Measurements from ENCODE around the gene TMTC2. TPM values are rescaled to one million over a fixed set of nuclear protein-coding genes. Genes with fewer than 3 reads are reported as not detected.
"Not testable (repeated sequence)": the region's sequence is repeated elsewhere in the genome, so short reads cannot be mapped to it uniquely, and the experiment has no call there.

TMTC2 gene
- total RNA-seq, 6 experiments from 2014 or later = 0.74 to 1.9 (median 0.96) TPM

DNA sequence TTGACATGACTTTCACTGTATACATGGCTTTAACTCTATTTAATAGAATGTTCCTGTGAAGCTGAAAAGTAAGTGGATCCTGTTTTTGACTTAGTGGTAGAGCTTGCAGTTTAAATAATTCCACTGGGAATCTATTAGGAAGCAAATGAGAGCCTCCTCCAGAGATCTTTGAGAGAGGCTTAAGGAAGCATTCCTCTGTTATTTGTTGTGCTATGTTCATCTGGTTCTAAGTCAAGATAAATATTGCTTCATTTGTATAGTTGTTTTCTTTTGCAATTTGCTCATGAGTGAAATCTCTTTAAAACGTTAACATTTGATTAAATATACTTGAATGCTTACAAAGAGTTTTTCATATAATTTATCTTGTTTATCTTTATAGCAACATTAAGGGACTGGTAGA is 70.4 kb downstream of the TMTC2 start:
- peak; percentile 57 to 71 (median 67) for ATAC-seq
- 21% methylated on average over 1 of the region's 1 CpG for WGBS (ENCODE audit: insufficient coverage, low coverage, low lambda C conversion rate, missing lambda C conversion rate)
- intact Hi-C loops (cut with DNase I) = no loop called here
- Histone ChIP-seq H3K4me1 (peaks cover 0 to 9% (median 0%) of the 10 kb centered on the region in 4 donors), H3K4me3 (no peak overlapping the region), H3K36me3 (no peaks in the 10 kb centered on the region), H3K9me3 (no peaks in the 10 kb centered on the region), H3K27me3 (no peaks in the 10 kb centered on the region), H3K27ac (no peak overlapping the region)
- no peak for DNase-seq
- TF ChIP-seq POLR2A (IDR thresholded peaks at IDR 0.05) = no peak
- TF ChIP-seq, protein P1, sequence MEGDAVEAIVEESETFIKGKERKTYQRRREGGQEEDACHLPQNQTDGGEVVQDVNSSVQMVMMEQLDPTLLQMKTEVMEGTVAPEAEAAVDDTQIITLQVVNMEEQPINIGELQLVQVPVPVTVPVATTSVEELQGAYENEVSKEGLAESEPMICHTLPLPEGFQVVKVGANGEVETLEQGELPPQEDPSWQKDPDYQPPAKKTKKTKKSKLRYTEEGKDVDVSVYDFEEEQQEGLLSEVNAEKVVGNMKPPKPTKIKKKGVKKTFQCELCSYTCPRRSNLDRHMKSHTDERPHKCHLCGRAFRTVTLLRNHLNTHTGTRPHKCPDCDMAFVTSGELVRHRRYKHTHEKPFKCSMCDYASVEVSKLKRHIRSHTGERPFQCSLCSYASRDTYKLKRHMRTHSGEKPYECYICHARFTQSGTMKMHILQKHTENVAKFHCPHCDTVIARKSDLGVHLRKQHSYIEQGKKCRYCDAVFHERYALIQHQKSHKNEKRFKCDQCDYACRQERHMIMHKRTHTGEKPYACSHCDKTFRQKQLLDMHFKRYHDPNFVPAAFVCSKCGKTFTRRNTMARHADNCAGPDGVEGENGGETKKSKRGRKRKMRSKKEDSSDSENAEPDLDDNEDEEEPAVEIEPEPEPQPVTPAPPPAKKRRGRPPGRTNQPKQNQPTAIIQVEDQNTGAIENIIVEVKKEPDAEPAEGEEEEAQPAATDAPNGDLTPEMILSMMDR (IDR thresholded peaks at IDR 0.05) = no peak

DNA sequence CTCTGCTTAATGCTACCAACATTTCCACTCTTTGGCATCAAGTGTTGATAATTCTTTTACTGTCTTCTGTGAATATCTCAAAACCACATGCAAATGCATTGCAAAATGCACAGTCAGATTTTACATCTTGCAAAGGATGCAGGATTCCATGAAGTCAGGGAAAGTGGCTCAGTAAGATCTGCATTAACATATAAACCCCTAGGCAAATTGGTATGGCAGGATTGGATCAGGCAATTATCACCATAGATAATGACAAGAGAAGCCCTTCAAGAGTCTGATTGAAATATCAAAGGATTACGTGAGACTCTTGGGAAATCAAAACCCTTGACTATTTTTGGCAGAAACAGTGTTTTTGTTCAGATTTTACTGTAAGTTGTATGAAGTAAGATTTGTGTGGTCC is 71.0 kb downstream of the TMTC2 start:
- no peak for DNase-seq
- no peak for ATAC-seq
- intact Hi-C loops (cut with DNase I) = no loop called here

GRCh38 chr12:82758749-82759330 is 72.1 kb downstream of the TMTC2 start:
- DNase-seq = no peak
- ATAC-seq = no peak
- whole genome bisulfite sequencing (ENCODE audit: insufficient coverage, low coverage, low lambda C conversion rate, missing lambda C conversion rate) = 88% methylated on average over 3 of the region's 3 CpGs
- Histone ChIP-seq H3K27ac (no peak overlapping the region), H3K9me3 (no peaks in the 10 kb centered on the region), H3K27me3 (no peaks in the 10 kb centered on the region), H3K36me3 (no peaks in the 10 kb centered on the region), H3K4me1 (peaks cover 0 to 9% (median 0%) of the 10 kb centered on the region in 4 donors), H3K4me3 (no peak overlapping the region)
- no peak for TF ChIP-seq POLR2A (IDR thresholded peaks at IDR 0.05)
- TF ChIP-seq, protein P1 (IDR thresholded peaks at IDR 0.05) = no peak
- intact Hi-C loops (cut with DNase I) = no loop called here

More for the DNA sequence above, 71.0 kb downstream of the TMTC2 start:
- Histone ChIP-seq H3K27ac (no peak overlapping the region), H3K9me3 (no peaks in the 10 kb centered on the region), H3K4me3 (no peak overlapping the region), H3K4me1 (peaks cover 0 to 9% (median 0%) of the 10 kb centered on the region in 4 donors), H3K27me3 (no peaks in the 10 kb centered on the region), H3K36me3 (no peaks in the 10 kb centered on the region)
- TF ChIP-seq, protein P1 (IDR thresholded peaks at IDR 0.05) = no peak
- TF ChIP-seq POLR2A (IDR thresholded peaks at IDR 0.05) = no peak
- 75% methylated on average over 1 of the region's 1 CpG for WGBS (ENCODE audit: insufficient coverage, low coverage, low lambda C conversion rate, missing lambda C conversion rate)

GRCh38 chr12:82760423-82760822 is 73.7 kb downstream of the TMTC2 start:
- Histone ChIP-seq H3K27me3 (no peaks in the 10 kb centered on the region), H3K36me3 (no peaks in the 10 kb centered on the region), H3K4me1 (peaks cover 0 to 9% (median 0%) of the 10 kb centered on the region in 4 donors), H3K27ac (no peak overlapping the region), H3K9me3 (no peaks in the 10 kb centered on the region), H3K4me3 (no peak overlapping the region)
- intact Hi-C loops (cut with DNase I) = no loop called here
- 85% methylated on average over 3 of the region's 3 CpGs for WGBS (ENCODE audit: insufficient coverage, low coverage, low lambda C conversion rate, missing lambda C conversion rate)
- ATAC-seq = no peak
- no peak for DNase-seq
- no peak for TF ChIP-seq POLR2A (IDR thresholded peaks at IDR 0.05)

DNA sequence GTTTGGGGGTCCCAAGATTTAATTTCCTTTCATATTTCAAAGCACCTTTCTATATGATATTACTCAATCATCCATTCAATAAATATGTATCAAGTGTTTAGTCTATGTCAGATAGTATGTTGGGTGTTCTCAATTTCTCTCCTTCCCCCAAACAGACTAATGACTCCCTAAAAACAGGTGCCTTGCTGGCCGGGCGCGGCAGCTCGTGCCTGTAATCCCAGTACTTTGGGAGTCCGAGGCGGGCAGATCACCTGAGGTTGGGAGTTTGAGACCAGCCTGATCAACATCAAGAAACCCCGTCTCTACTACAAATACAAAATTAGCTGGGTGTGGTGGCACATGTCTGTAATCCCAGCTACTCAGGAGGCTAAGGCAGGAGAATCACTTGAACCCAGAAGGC is 78.5 kb downstream of the TMTC2 start:
- H3K9me3 ChIP-seq; H3K36me3 ChIP-seq; DNase-seq; intact Hi-C loops (cut with DNase I); H3K4me3 ChIP-seq; H3K27ac ChIP-seq; H3K27me3 ChIP-seq; ATAC-seq; H3K4me1 ChIP-seq: not testable (repeated sequence)
- WGBS (ENCODE audit: insufficient coverage, low coverage, low lambda C conversion rate, missing lambda C conversion rate) = no CpG with 5 or more reads among the region's 7 CpGs
